Ovary (tissue), 9 donors: Measurements from ENCODE around the gene GPHN. TPM values are rescaled to one million over a fixed set of nuclear protein-coding genes. Genes with fewer than 3 reads are reported as not detected.

ENCODE experiments used
- DNase-seq, 5 donors: peaks; one replicate each; pipeline ENCODE4 v3.0.0-alpha.2; 2019 to 2020
- H3K27ac ChIP-seq, 2 donors: fragments of 200-600 bp; one replicate each; pipeline versions ENCODE4 v1.5.1 to v1.8.0; 2019 to 2022
- H3K27me3 ChIP-seq: fragments of 200-600 bp; one replicate; pipeline ENCODE4 v1.8.0; 2022
- H3K36me3 ChIP-seq: fragments of 200-600 bp; sonication (generic); one replicate; pipeline ENCODE4 v1.5.1; 2019
- H3K4me1 ChIP-seq: one replicate; pipeline ENCODE4 v1.8.1; 2013; ENCODE audit warnings: mild to moderate bottlenecking, moderate library complexity; ENCODE audit not compliant: insufficient read depth
- H3K4me3 ChIP-seq: fragments of 200-600 bp; sonication (generic); one replicate; pipeline ENCODE4 v1.5.1; 2017
- H3K9me3 ChIP-seq, 2 donors: fragments of 200-600 bp in 1 of 2; sonication (generic) in 1 of 2; one replicate each; pipeline versions ENCODE4 v1.5.1 to v1.8.1; 2013 to 2019; ENCODE audit warnings: mild to moderate bottlenecking in 1 of 2, moderate library complexity in 1 of 2
- CTCF ChIP-seq, 3 donors: fragments of 450-650 bp in 2 of 3; fragments of 200-600 bp in 1 of 3; IDR thresholded peaks; one replicate each; pipeline versions ENCODE4 v1.5.1 to v1.8.0; 2016 to 2022; ENCODE audit warnings: antibody characterized with exemption in 3 of 3, mild to moderate bottlenecking in 1 of 3
- EP300 ChIP-seq: sonication (generic); formaldehyde crosslinking; IDR thresholded peaks from one replicate; pipeline ENCODE4 v1.6.1; 2017; ENCODE audit warnings: antibody characterized with exemption
- POLR2A ChIP-seq: fragments of 450-650 bp; IDR thresholded peaks from one replicate; pipeline ENCODE4 v1.6.1; 2017; ENCODE audit warnings: antibody characterized with exemption, mild to moderate bottlenecking, moderate library complexity
- WGBS, 3 donors: extraction: QIAGEN DNeasy Blood & Tissue Kit in 1 of 3; methylation state at CpG; one replicate each; pipeline versions ENCODE4 v1.1.5 to v1.1.7; 2013 to 2017; 5-methylcytosine and 5-hydroxymethylcytosine counted together
- intact Hi-C, 4 donors: fragments of 100-400 bp; cut with DNase I; formaldehyde crosslinking; loops; one replicate each; pipeline versions ENCODE4 v1.11.0 to v1.15.1; 2022 to 2023
- polyA plus RNA-seq, 2 donors: library from polyadenylated mRNA; stranded (reverse); fragments of 200-250 nt in 1 of 2; fragments of 350-450 nt in 1 of 2; fragmentation: Illumina TruSeq in 1 of 2; extraction: RNeasy Lipid Tissue Mini Kit (QIAGEN cat#74804) in 1 of 2; gene quantifications; one replicate each; pipeline ENCODE4 v1.2.3, GENCODE V29; 2013 to 2014
- total RNA-seq, 7 donors: library from RNA; depleted of rRNA in 2 of 7; stranded (reverse); fragments of >200 nt in 2 of 7; fragmentation: NEBNext Ultra II Directional in 3 of 7; extraction: Animal tissue kit (Norgen Biotek cat#: 25700) in 3 of 7; gene quantifications; one replicate each; pipeline versions ENCODE4 v1.1.0 to v1.2.4, GENCODE V29; 2016 to 2023
- donor health status: DM: no; HTN: no; CAD: no; lungs with moderate emphysema.
- donor health status: DM: no; HTN: no; CAD: no.
- donor health status: Bipolar disorder and iron deficiency.
- donor health status: DM: yes; HTN: yes; CAD: no.
- donor health status: DM: no; HTN: no; CAD: no.
- donor health status: DM: yes; HTN: yes; CAD: no.

The GPHN gene
- total and polyA plus RNA-seq, 9 donors, result 8.3 to 44.9 (median 20.3) TPM

- Histone ChIP-seq H3K27ac (no peak overlapping the region), H3K27me3 (no peaks in the 10 kb centered on the region), H3K4me1 (no peaks in the 10 kb centered on the region), H3K9me3 (no peaks in the 10 kb centered on the region), H3K36me3 (no peaks in the 10 kb centered on the region), H3K4me3 (no peak overlapping the region)
- TF ChIP-seq EP300 (no peak), CTCF (IDR thresholded peaks at IDR 0.05) (no peak), POLR2A (no peak)
- intact Hi-C loops, result no loop called here
- DNase-seq, result no peak
Observed at GRCh38 chr14:67016856-67017255, 508.9 kb downstream of the GPHN start.

GRCh38 chr14:67018720-67019119 lies 510.8 kb downstream of the GPHN start:
- DNase-seq, result no peak
- TF ChIP-seq CTCF (IDR thresholded peaks at IDR 0.05) (no peak), EP300 (no peak), POLR2A (no peak)
- H3K9me3 ChIP-seq, result no peaks in the 10 kb centered on the region
- no peaks in the 10 kb centered on the region for H3K27me3 ChIP-seq
- H3K36me3 ChIP-seq, result no peaks in the 10 kb centered on the region
- no peak overlapping the region for H3K4me3 ChIP-seq
- H3K27ac ChIP-seq, result no peak overlapping the region
- H3K4me1 ChIP-seq, result no peaks in the 10 kb centered on the region
- intact Hi-C loops, result no loop called here

- H3K4me3 ChIP-seq, result no peak overlapping the region
- 91 to 95% (median 94%) methylated on average over 3 of the region's 3 CpGs for WGBS, 3 donors
Observed at GRCh38 chr14:67019796-67020195, 511.8 kb downstream of the GPHN start.

GRCh38 chr14:67031920-67032774 lies 524.2 kb downstream of the GPHN start:
- H3K4me1 ChIP-seq, result no peaks in the 10 kb centered on the region
- intact Hi-C loops, result no loop called here
- no peak for DNase-seq
- H3K27ac ChIP-seq, result no peak overlapping the region
- no peak for TF ChIP-seq CTCF (IDR thresholded peaks at IDR 0.05)
- no peak for TF ChIP-seq EP300
- no peak for TF ChIP-seq POLR2A
- H3K9me3 ChIP-seq, result no peaks in the 10 kb centered on the region
- 98 to 99% (median 99%) methylated on average over 3 of the region's 3 CpGs for WGBS, 3 donors
- no peaks in the 10 kb centered on the region for H3K27me3 ChIP-seq
- no peaks in the 10 kb centered on the region for H3K36me3 ChIP-seq
- no peak overlapping the region for H3K4me3 ChIP-seq

More at GRCh38 chr14:67019796-67020195, 511.8 kb downstream of the GPHN start:
- TF ChIP-seq POLR2A (no peak), EP300 (no peak), CTCF (IDR thresholded peaks at IDR 0.05) (no peak)
- no peaks in the 10 kb centered on the region for H3K27me3 ChIP-seq
- H3K9me3 ChIP-seq, result no peaks in the 10 kb centered on the region
- H3K27ac ChIP-seq, result no peak overlapping the region
- no peaks in the 10 kb centered on the region for H3K4me1 ChIP-seq
- no peak for DNase-seq
- intact Hi-C loops, result no loop called here
- no peaks in the 10 kb centered on the region for H3K36me3 ChIP-seq
